Stimulated activated CD8-positive, alpha-beta memory T cell treated with anti-CD3 and anti-CD28 coated beads, Interleukin-15, amount 100 ng/mL, for 1 hour (primary cell): ENCODE measurements around the gene KNG1.
"Not testable (repeated sequence)": the region's sequence is repeated elsewhere in the genome, so short reads cannot be mapped to it uniquely, and the experiment has no call there.

Experiments used
- DNase-seq: peaks from one replicate; pipeline ENCODE4 v3.0.0-alpha.2; 2020; ENCODE audit warnings: low read depth

Gene KNG1

DNA sequence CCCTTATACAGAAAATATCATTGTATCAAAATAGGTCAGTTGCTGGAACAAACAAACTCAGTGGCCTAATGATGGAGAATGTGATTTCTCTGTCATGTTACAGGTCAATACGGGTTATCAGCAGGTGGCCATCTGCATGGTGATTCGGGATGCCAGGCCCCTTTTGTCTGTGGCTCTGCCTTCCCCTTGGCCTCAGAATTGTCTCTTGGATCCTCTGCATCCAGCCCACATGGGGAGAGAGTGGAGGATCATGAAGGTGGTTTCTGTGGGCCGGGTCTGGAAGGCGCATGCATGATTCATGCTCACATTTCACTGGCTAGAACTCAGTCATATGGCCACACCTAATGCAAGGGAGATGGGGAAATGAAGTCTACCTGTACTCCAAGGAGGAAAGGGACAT is 6.5 kb upstream of the KNG1 start:
- not testable (repeated sequence) for DNase-seq

DNA sequence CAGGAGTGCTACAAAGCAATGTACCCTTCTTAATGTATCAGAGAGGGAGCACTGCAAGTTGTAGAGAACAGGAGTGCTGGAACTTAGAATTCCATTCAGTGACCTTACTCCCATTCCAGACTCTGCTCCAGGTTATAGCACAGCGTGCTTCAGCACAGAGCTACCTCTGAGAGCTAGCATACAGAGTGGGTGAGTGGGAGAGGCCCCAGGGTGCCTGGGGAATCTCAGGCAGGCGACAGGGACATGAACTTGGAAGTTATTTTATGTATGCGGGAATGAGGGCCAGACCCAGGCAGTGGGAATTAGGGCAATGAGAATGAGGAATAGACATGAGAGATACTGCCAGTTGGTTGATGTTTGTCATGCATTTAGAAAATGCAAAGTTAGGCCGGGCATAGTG is 3.7 kb upstream of the KNG1 start:
- no peak for DNase-seq

DNA sequence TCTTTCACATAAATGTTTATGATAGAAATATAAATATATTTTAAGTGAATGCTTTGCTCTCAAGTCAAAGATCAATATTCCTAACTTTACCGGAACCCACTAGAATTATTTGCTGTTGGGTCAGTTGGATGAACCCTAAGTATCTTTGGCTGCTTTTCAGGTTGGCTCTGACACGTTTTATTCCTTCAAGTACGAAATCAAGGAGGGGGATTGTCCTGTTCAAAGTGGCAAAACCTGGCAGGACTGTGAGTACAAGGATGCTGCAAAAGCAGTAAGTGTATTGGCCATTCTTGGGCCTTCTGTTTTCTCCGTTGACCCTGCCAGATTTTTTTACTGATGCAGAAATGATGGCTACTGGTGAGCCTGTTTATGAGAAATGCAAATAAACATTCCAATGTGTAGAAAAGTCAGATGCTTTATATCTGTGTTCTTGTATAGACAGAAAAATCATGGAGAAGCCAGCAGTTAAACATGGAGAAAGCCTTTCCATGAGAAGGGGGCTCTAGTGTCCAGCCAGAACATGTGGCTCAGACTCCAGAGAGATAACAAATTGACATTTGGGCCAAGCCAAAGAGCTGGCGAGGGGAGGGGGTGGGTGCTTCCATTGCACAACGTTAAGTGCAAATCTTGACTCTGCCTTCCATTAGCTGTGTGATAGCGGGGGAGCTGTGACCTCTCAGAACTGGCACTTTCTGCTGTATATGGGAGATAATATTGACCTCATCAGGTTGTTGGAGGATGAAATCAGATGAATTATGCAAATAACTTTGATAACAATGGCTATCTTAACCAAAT is 3.0 kb downstream of the KNG1 start:
- DNase-seq, result no peak

DNA sequence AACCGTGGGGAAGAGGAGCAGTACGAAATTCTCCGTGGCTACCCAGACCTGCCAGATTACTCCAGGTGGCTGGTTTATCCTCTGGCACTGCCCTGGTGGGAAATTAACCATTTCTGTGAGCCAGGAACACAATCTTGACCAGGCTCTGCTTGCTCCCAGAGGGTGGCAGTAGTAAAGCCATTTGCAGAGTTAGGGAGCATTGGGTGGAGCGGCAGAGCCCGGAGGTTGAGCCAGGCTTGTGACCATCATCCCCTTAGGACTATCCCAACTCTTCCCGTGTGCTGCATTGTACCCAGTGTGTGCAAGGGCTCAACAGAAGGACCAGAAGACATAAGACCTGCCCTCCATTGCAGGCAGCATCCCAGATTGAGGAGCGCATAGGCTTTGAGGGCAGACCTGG is 5.3 kb downstream of the KNG1 start:
- no peak for DNase-seq

DNA sequence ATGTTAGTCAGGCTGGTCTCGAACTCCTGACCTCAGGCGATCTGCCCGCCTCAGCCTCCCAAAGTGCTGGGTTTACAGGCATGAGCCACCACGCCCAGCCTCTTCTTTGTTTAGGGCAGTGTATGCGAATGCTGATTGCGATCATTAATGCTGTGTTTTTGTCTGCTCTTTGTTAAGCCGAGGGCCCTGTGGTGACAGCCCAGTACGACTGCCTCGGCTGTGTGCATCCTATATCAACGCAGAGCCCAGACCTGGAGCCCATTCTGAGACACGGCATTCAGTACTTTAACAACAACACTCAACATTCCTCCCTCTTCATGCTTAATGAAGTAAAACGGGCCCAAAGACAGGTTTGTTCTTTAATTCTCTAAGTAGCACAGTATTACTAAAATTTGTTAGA is 7.8 kb downstream of the KNG1 start:
- no peak for DNase-seq

DNA sequence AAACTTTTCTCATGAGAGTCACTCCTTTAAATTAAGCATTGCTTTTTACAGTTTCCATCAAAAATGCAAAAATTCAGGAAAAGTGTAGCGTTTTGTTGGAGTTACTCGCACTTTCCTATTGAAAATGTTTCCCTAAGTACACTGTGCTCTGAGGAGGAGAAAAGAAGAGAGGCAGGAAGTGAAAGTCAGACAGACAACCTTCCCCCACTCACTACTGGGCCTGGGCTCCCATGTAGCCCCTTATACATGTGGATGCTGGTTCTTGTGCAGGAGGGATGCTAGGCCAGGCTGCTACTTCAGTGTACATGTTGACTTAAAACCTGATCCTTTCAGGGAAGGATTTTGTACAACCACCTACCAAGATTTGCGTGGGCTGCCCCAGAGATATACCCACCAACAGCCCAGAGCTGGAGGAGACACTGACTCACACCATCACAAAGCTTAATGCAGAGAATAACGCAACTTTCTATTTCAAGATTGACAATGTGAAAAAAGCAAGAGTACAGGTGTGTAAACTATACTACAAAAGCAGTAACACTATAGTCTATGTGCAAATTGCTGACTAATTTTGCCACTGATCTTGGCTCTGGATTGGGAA is 15.1 kb downstream of the KNG1 start:
- no peak for DNase-seq

DNA sequence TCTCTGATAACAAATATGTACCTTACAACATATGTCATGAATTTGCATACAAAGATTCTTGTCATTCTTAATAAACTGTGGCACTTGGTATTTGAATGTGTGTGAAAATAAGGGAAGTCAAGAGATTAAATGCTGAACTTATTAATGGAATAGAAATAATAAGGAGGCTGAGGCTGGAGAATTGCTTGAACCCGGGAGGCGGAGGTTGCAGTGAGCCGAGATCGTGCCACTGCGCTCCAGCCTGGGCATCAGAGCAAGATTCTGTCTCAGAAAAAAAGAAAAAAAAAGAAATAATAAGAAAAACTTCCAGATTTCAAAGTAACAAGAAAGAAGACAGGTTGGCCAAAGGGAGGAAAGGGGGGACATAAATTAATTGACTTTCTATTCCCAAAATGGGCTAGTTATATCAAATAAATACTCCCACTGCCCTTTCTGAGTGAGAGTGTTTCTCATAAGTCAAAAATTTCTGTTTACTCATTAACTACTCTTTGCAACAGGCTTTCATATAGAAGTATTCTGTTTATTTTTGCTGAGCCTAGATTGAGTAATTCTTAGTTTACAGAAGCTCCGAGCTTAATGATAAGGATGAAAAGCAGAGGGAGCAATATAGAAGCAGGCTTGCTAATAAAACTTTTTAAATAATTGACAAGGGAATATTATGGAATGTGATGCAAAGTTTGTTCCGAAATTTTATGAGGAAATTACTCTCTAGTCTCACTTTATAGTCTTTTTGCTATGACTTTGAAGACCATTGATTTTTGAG is 25.6 kb downstream of the KNG1 start:
- no peak for DNase-seq

DNA sequence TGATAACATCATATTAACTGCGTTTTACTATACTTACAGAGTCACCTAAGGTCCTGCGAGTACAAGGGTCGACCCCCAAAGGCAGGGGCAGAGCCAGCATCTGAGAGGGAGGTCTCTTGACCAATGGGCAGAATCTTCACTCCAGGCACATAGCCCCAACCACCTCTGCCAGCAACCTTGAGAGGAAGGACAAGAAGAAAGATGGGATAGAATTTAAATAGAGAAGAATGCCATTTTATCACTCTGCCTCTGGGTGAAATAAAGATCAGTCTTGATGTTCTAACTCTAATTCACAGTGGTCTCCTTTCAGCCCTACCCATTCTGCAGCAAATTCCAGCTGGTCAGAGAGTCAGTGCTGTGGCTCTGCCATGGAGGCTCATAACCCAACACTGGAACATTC is 26.5 kb downstream of the KNG1 start:
- DNase-seq, result no peak

DNA sequence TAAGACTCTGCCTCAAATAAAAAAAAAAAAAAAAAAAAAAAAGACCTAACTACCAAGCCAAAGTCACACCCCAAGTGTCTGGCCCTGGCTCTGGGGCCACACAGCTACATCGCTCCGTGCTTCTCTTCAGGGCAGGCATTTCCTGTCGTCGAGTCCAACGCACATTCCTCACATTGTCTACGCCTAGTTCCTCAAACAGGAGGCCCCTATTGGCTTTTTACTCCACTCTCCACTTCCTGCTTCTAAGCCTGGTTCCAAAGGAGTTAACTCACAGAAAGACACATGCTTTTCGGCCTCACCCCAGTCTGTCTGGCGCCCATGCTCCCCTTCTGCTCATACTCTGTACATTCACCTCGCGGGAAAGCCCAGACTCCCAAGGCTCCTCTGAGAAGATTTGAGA is 28.8 kb downstream of the KNG1 start:
- no peak for DNase-seq

DNA sequence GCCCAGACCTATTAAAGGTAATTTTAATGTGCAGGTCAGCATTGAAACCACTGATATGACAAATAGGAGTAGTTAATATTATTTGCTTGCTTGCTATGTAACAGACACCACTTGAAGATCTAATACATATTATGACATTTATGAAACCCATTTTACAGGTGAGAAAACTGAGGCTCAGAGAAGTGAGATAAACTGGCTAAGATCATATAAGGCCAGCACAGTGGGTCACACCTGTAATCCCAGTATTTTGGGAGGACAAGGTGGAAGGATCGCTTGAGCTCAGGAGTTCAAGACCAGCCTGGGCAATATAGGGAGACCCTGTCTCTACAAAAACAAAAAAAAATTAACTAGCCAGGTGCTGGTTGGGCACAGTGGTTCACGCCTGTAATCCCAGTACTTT is 33.2 kb downstream of the KNG1 start:
- no peak for DNase-seq

DNA sequence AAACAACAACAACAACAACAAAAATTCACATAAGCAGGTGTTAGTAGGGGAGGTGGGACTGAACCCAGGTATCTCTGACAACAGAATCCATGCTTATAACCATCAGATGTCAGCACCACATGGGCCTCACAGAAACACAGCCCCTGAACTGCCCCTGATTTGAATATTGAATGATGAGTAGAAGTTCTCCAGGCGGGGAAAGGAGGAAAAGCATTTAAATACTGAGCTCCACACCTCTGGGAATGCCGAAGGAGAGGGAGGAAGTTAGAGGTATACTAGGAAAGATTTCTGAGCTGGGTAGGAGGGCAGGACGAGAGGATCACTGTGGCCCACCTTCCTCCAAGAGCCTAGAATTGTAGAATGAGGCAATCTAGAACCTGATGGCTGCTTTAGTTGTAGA is 34.3 kb downstream of the KNG1 start:
- DNase-seq, result no peak

DNA sequence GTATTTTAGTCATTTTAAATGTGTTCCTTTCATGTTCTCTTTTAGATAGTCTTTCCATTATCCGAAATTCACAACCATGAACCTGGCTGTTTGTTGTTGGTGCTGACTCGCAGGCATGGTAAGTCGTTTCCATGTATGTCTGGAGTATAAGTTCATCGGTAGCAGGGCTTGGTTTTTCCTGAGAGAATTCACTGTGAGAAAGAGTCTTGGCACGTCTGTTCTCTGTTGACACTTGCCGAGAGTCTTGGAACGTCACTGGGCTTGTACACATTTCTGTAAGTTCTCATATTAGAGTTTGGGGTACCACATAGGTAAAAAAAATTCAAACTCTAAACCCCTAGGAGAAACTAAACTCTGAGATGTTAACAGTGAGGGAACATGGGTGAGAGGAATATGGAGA is 36.8 kb downstream of the KNG1 start:
- DNase-seq, result no peak

DNA sequence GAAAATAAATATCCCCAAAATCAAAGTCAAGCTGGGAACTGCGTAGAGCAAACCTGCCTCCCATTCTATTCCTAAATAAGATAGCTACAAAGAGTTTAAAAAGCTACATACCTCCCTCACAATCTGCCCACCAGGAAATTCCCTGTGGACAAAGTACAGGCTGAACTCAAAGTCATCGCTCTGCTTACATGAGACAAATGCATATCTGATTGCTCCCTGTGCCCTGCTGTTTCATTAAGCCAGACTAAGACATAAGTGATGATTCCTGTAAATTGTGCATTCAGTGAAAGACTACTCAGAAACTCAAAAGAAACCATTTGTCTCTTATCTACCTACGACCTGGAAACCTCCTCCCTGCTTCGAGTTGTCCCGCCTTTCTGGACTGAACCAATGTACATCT is 37.7 kb downstream of the KNG1 start:
- DNase-seq, result no peak

DNA sequence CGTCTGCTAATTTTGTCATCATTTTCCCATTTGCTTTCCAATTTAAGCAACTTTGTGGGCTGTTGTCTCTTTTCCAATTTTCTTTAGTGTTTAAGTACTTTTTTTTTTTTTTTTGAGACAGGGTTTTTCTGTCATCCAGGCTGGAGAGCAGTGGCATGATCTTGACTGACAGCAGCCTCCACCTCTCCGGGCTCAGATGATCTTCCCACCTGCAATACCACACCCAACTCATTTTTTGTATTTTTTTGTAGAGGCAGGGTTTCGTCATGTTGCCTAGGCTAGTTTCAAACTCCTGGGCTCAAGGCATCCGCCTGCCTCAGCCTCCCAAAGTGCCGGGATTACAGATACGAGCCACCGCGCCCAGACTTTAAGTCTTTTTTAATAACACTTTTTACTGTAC is 40.1 kb downstream of the KNG1 start:
- no peak for DNase-seq

DNA sequence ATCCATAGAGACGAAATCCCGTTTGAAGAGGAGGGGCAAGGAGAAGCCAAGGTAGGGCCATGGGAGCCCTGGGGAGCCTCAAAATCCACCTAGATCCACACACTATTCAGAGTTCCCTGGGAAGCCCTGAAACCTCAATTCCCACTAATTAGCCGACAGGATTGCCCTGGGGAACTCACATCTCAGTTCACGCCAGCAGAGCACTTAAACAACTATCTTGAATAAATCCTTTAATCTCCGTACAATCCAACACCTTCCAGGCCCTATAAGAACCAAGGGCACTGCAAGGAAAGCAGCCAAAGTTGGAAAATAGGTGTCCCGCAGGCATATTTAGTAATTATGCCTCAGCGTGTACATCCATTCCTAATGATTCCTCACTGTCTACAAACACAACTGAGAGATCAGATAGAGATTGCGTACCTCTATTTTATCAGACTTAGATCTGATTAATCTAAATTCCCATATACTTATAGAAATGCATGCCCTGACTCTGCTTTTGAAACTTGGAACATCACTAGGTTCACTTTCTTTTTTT is 40.6 kb downstream of the KNG1 start:
- DNase-seq, result no peak

DNA sequence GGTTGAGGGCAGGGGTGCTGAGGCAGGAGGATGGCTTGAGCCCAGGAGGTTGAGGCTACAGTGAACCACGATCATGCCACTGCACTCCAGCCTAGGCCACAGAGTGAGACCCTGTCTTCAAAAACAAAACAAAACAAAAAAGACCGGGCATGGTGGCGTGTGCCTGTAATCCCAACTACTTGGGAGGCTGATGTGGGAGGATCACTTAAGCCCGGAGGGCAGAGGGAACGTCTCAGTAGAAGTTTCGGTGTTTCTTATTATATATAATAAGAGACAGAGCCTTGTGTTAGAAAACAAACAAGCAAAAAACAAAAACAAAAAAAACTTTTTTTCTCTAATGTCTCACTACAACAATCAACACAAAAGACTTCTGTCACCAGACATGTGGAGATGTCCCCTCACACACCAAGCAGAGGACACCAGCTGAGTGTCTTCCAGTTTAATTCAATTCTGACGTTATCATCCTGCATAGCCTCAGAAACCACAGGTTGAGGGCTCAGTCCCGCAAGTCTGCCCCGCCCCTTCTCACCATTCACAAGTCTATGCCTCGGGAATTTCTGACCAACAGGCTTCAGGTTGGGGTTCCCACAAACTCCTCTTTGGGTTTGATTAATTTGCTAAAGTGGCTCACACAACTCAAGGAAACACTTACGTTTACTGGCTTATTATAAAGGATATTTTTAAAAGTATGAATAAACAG is 42.2 kb downstream of the KNG1 start:
- DNase-seq, result no peak

DNA sequence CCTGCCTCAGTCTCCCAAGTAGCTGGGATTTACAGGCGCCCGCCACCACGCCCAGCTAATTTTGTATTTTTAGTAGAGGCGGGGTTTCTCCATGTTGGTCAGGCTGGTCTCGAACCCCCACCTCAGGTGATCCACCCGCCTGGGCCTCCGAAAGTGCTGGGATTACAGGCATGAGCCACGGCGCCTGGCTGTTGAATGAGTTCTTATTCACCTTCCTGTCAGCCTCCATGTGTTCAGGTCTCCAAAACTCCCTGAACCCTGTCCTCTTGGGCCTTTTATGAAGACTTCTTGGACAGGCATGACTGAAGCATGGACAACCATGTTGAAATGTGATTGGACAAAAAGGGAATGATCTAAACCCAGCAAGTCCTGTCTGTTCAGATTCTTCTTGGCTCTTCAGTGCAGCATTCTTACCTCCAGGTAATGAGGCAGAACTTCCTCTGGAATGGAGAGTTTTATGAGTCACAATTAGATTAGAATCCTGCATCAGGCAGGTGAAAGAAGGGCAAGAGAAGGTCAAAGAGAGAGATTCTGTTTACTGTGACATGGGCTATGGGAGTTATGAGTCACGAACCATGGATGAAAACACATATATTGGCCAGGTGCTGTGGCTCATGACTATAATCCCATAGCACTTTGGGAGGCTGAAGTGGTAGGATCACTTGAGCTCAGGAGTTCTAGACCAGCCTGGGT is 43.1 kb downstream of the KNG1 start:
- DNase-seq, result no peak

DNA sequence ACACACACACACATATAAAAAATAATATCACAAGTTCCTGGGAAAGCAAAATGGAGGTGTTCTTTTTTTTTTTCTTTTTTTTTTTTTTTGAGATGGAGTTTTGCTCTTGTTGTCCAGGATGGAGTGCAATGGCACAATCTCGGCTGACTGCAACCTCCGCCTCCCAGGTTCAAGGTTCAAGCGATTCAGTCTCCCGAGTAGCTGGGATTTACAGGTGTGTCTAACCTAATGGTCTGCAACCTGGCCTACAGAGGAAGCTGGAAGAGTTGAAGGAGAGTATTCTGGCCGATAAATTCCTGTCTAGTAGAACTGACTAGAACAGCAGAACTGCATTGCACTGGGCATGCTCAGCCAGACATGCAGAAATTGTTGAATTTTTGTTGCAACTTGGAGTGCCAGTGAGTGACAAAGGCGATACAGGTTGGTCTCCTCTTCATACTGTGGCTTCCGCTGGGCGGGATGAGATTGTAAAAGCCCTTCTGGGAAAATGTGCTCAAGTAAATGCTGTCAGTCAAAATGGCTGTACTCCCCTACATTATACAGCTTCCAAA is 43.8 kb downstream of the KNG1 start:
- no peak for DNase-seq

DNA sequence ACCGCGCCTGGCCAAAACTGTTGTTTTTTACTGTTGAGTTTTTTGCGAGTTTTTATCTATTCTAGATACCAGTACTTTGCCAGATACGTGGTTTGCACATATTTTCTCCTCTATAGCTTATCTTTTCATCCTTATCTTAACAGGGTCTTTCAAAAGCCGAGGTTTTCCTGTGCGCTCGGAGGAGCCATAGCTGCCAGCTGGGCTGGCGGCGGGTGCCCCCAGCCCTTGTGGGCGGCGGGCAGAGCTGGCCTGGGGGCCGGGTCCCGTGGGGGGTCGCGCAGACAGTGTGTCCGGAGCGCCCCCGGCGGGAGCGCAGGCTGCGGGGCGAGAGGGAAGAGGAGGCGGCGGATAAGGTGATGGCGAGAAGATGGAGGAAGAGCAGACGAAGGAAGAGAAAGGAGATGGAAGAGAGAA is 55.1 kb downstream of the KNG1 start:
- DNase-seq, result no peak

DNA sequence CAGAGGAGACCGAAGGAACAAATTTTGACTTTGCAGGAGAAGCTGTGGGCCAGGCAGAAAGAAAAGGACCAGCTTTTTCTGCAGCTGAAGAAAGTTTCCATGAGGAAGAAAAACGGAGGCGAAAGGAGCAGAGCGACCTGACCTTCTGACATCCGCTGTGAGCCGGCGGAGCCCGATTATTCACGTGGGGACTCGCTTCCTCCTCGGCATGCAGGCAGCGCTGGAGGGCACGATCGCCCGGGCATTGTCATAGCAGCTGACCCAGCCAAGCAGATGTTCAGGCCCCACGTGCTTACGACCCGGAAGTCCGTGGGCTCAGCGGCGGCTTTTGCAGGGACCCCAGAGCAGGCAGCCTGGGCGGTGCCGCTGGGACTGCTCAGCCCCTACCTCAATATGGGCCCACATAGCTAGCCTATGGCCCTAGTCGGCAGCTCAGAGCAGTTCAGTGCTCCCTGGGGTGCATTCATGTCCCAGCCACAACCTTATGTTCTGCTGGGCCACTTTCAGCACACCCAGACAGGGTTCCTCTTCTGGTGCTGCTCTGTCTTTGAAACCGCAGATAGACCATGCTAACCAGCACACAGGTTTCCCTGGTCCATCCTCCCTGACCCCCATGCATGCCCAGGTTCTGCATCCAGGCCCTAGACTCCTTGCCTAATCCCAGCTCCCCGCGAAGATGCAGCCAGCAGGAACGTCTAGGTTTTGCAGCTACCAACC is 55.7 kb downstream of the KNG1 start:
- peak; percentile 34 for DNase-seq

DNA sequence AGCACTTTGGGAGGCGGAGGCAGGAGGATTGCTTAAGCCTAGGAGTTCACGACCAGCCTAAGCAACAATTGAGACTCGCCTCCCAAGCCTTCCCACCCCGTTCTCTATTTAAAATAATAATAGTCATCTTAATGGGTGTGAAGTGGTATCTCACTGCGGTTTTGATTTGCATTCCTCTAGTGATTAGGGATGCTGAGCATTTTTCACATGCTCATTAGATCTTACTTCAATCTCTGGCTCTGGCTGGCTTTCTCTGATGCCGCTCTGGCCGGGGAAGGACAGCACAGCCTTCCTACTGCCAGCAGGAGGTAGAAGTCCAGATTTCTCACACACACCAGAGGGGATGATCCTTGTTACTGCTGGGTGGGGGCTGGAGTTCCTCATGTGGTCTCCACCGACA is 58.8 kb downstream of the KNG1 start:
- no peak for DNase-seq
